Keratinocyte (primary cell): Measurements from ENCODE around the gene FHIT. TPM values are rescaled to one million over a fixed set of nuclear protein-coding genes. Genes with fewer than 3 reads are reported as not detected.

ENCODE experiments used
- DNase-seq: peaks from one replicate; pipeline ENCODE4 v3.0.0-alpha.2; 2011; ENCODE audit warnings: low read depth, missing footprints, low spot score
- FAIRE-seq: peaks from 2 replicates; lab custom pipeline; 2011; peaks lifted over from hg19 to GRCh38; lab: Jason Lieb, UNC
- H2AFZ ChIP-seq: 2 replicates; pipeline ENCODE4 v1.6.0; 2012; ENCODE audit warnings: low read length, control low read depth, inconsistent platforms; ENCODE audit not compliant: control insufficient read depth
- H3K27ac ChIP-seq: 2 replicates; pipeline ENCODE4 v1.5.1; 2011; ENCODE audit warnings: low read length; ENCODE audit not compliant: control insufficient read depth, insufficient read depth
- H3K27me3 ChIP-seq: 3 replicates; pipeline ENCODE4 v1.6.0; 2011; ENCODE audit warnings: low read length; ENCODE audit not compliant: control insufficient read depth, insufficient read depth; ENCODE audit errors: extremely low read depth
- H3K36me3 ChIP-seq, 2 experiments: 2 replicates in 1 of 2; 3 replicates in 1 of 2; pipeline ENCODE4 v1.5.1; 2011; ENCODE audit warnings: low read length in 2 of 2, mild to moderate bottlenecking in 1 of 2; ENCODE audit not compliant: control insufficient read depth in 2 of 2, insufficient read depth in 2 of 2; ENCODE audit errors: extremely low read depth in 1 of 2
- H3K4me1 ChIP-seq: 3 replicates; pipeline ENCODE4 v1.5.1; 2011; ENCODE audit warnings: low read length; ENCODE audit not compliant: control insufficient read depth, insufficient read depth; ENCODE audit errors: extremely low read depth
- H3K4me2 ChIP-seq: 3 replicates; pipeline ENCODE4 v1.6.0; 2011; ENCODE audit warnings: low read depth, low read length; ENCODE audit not compliant: control insufficient read depth, insufficient read depth; ENCODE audit errors: extremely low read depth
- H3K4me3 ChIP-seq, 3 experiments: fragments of 200-600 bp in 1 of 3; sonication (generic) in 1 of 3; 2 replicates in 2 of 3; 3 replicates in 1 of 3; pipeline ENCODE4 v1.5.1; 2011 to 2016; ENCODE audit warnings: low read length in 3 of 3, mild to moderate bottlenecking in 3 of 3, control low read depth in 2 of 3, inconsistent platforms in 1 of 3, low read depth in 1 of 3, mixed read lengths in 1 of 3, mixed run types in 1 of 3, moderate library complexity in 1 of 3; ENCODE audit not compliant: control insufficient read depth in 2 of 3, insufficient read depth in 2 of 3; ENCODE audit errors: extremely low read depth in 1 of 3
- H3K79me2 ChIP-seq: 2 replicates; pipeline ENCODE4 v1.6.0; 2012; ENCODE audit warnings: low read length; ENCODE audit not compliant: control insufficient read depth, insufficient read depth
- H3K9ac ChIP-seq: 3 replicates; pipeline ENCODE4 v1.6.0; 2011; ENCODE audit warnings: low read length; ENCODE audit not compliant: control insufficient read depth, insufficient read depth; ENCODE audit errors: extremely low read depth
- H3K9me1 ChIP-seq: 3 replicates; pipeline ENCODE4 v1.6.0; 2011; ENCODE audit warnings: low read length; ENCODE audit not compliant: control insufficient read depth, insufficient read depth; ENCODE audit errors: extremely low read depth
- H3K9me3 ChIP-seq: 2 replicates; pipeline ENCODE4 v1.5.1; 2012; ENCODE audit warnings: low read depth, low read length; ENCODE audit not compliant: control insufficient read depth
- H4K20me1 ChIP-seq: 3 replicates; pipeline ENCODE4 v1.6.0; 2011; ENCODE audit warnings: low read length; ENCODE audit not compliant: control insufficient read depth, insufficient read depth; ENCODE audit errors: extremely low read depth
- EZH2 ChIP-seq: IDR thresholded peaks from one replicate; pipeline ENCODE4 v1.6.1; 2012; ENCODE audit warnings: inconsistent platforms, mild to moderate bottlenecking, low read length, moderate library complexity
- dilution Hi-C: fragments of 300-500 bp; cut with MboI; formaldehyde crosslinking; loops from one replicate; pipeline ENCODE4 v1.7.0; 2020; ENCODE audit warnings: low sequenced_read_pairs; ENCODE audit not compliant: extremely low pct_ligation_motif_present
- polyA plus RNA-seq, 5 experiments: library from polyadenylated mRNA; depleted of rRNA in 3 of 5; stranded (reverse) in 3 of 5; stranded (forward) in 1 of 5; unstranded in 1 of 5; fragments of >200 nt; gene quantifications; 1 replicate in 1 of 5; 2 replicates in 3 of 5; 3 replicates in 1 of 5; pipeline versions ENCODE4 v1.2.1 to v1.2.3, GENCODE V29; 2011 to 2012; ENCODE audit warnings: missing spikeins in 2 of 5, low read depth in 1 of 5, low replicate concordance in 1 of 5
- TF ChIP-seq, protein P1 (sequence below), 3 experiments: IDR thresholded peaks in 1 of 3; conservative IDR thresholded peaks in 1 of 3; optimal IDR thresholded peaks in 1 of 3; 2 replicates in 2 of 3; 3 replicates in 1 of 3; pipeline versions ENCODE3 to v1.5.1; 2011; ENCODE audit warnings: low read length in 3 of 3, mild to moderate bottlenecking in 3 of 3, moderate library complexity in 2 of 3, control low read depth in 1 of 3, inconsistent platforms in 1 of 3; ENCODE audit not compliant: insufficient read depth in 2 of 3; ENCODE audit errors: extremely low read depth in 1 of 3

The FHIT gene
- polyA plus RNA-seq, 1 donor (not counting 4 experiments of a cell fraction or from before 2014, with no cell fraction given): 2.2 TPM

DNA sequence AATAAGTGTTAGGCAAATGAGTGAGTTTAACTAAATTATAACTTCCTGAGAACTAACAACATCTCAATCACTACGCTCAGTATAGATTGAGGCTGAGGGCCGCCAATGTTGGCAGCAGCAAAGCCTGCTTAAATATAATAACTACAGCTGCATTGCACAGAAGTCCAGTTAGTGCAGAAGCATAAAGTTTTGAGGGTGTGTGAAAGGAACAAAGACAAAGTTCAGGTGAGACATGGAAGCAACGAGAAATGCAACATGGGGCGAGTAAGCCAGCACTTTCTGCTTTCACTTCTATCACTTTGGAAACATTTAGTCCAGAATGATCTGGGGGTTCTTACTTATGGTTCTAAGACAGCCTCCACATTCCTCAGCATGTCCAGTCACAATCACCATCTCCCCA, 1149.1 kb downstream of the FHIT start:
- no peaks in the 10 kb centered on the region for H3K4me1 ChIP-seq
- H3K9me1 ChIP-seq: no peaks in the 10 kb centered on the region
- FAIRE-seq (no peak), DNase-seq (no peak)
- H2AFZ ChIP-seq: no peak overlapping the region
- dilution Hi-C loops: no loop called here
- H3K36me3 ChIP-seq: no peaks in the 10 kb centered on the region
- no peak overlapping the region for H3K27ac ChIP-seq
- H4K20me1 ChIP-seq: no peaks in the 10 kb centered on the region
- no peak overlapping the region for H3K4me3 ChIP-seq
- TF ChIP-seq, protein P1, sequence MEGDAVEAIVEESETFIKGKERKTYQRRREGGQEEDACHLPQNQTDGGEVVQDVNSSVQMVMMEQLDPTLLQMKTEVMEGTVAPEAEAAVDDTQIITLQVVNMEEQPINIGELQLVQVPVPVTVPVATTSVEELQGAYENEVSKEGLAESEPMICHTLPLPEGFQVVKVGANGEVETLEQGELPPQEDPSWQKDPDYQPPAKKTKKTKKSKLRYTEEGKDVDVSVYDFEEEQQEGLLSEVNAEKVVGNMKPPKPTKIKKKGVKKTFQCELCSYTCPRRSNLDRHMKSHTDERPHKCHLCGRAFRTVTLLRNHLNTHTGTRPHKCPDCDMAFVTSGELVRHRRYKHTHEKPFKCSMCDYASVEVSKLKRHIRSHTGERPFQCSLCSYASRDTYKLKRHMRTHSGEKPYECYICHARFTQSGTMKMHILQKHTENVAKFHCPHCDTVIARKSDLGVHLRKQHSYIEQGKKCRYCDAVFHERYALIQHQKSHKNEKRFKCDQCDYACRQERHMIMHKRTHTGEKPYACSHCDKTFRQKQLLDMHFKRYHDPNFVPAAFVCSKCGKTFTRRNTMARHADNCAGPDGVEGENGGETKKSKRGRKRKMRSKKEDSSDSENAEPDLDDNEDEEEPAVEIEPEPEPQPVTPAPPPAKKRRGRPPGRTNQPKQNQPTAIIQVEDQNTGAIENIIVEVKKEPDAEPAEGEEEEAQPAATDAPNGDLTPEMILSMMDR (optimal IDR thresholded peaks at IDR 0.05 in 1 of 3, IDR thresholded peaks at IDR 0.05 in 1 of 3, conservative IDR thresholded peaks at IDR 0.05 in 1 of 3; ENCODE audit: extremely low read depth in 1 of 3, insufficient read depth in 2 of 3, low read length in 3 of 3): no peak
- TF ChIP-seq EZH2: no peak
- no peak overlapping the region for H3K4me2 ChIP-seq
- H3K27me3 ChIP-seq: no peaks in the 10 kb centered on the region
- no peaks in the 10 kb centered on the region for H3K9me3 ChIP-seq
- no peaks in the 10 kb centered on the region for H3K79me2 ChIP-seq
- no peak overlapping the region for H3K9ac ChIP-seq

DNA sequence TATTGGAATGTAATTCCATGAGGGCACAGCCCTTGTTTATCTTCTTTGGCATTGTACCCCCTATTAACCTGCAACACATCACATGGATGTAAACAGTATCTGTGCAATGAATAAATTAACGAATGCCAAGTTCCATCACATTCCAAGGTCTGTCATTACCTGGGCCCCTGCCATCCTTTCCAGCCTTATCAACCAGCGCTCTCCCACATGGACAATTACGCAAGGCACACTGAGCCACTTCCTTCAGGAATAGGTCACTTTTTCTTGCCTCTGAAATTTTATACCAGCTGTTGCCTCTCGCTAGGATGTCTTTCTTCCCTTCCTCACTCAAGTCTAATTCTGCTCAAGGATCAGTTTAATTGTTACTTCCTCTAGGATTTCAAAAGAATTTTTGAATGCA, 1149.6 kb downstream of the FHIT start:
- Histone ChIP-seq H3K36me3 (no peaks in the 10 kb centered on the region), H3K9ac (no peak overlapping the region), H3K4me1 (no peaks in the 10 kb centered on the region), H3K27ac (no peak overlapping the region), H3K4me2 (no peak overlapping the region), H3K27me3 (no peaks in the 10 kb centered on the region), H3K79me2 (no peaks in the 10 kb centered on the region), H3K9me1 (no peaks in the 10 kb centered on the region), H3K9me3 (no peaks in the 10 kb centered on the region), H2AFZ (no peak overlapping the region), H4K20me1 (no peaks in the 10 kb centered on the region), H3K4me3 (no peak overlapping the region)
- no peak for FAIRE-seq
- dilution Hi-C loops: no loop called here
- TF ChIP-seq, protein P1 (optimal IDR thresholded peaks at IDR 0.05 in 1 of 3, IDR thresholded peaks at IDR 0.05 in 1 of 3, conservative IDR thresholded peaks at IDR 0.05 in 1 of 3; ENCODE audit: extremely low read depth in 1 of 3, insufficient read depth in 2 of 3, low read length in 3 of 3): no peak
- TF ChIP-seq EZH2: no peak
- DNase-seq: no peak
